ENCODE data around the gene DDI2.
"Not testable (repeated sequence)": the region's sequence is repeated elsewhere in the genome, so short reads cannot be mapped to it uniquely, and the experiment has no call there.

DDI2 gene

DNA sequence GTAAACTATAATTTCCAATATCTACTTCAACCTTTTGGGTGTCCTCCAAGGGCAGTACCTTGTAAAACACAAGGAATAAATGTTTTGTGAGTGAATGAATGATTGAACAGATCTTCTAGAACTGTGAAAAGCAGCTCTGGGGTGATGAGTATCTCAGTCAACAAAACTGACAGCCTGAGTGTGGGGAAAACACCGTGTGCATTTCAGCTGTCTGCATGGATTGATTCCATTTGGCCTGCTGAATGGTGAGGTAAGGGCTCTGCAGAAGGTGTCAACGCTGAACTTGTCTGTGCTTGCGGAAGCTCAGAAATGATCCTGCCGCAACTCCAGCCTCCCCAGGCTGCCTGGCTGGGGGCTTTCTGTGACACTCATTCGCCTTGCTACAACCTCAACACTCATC, 25.0 kb upstream of the DDI2 start:
- H3K4me3 ChIP-seq (ENCODE audit: low read depth, low read length): no peak overlapping the region
- no peak for DNase-seq (ENCODE audit: low read depth)
- TF ChIP-seq, protein P1, sequence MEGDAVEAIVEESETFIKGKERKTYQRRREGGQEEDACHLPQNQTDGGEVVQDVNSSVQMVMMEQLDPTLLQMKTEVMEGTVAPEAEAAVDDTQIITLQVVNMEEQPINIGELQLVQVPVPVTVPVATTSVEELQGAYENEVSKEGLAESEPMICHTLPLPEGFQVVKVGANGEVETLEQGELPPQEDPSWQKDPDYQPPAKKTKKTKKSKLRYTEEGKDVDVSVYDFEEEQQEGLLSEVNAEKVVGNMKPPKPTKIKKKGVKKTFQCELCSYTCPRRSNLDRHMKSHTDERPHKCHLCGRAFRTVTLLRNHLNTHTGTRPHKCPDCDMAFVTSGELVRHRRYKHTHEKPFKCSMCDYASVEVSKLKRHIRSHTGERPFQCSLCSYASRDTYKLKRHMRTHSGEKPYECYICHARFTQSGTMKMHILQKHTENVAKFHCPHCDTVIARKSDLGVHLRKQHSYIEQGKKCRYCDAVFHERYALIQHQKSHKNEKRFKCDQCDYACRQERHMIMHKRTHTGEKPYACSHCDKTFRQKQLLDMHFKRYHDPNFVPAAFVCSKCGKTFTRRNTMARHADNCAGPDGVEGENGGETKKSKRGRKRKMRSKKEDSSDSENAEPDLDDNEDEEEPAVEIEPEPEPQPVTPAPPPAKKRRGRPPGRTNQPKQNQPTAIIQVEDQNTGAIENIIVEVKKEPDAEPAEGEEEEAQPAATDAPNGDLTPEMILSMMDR (conservative IDR thresholded peaks at IDR 0.05; ENCODE audit: low read depth, low read length): no peak

DNA sequence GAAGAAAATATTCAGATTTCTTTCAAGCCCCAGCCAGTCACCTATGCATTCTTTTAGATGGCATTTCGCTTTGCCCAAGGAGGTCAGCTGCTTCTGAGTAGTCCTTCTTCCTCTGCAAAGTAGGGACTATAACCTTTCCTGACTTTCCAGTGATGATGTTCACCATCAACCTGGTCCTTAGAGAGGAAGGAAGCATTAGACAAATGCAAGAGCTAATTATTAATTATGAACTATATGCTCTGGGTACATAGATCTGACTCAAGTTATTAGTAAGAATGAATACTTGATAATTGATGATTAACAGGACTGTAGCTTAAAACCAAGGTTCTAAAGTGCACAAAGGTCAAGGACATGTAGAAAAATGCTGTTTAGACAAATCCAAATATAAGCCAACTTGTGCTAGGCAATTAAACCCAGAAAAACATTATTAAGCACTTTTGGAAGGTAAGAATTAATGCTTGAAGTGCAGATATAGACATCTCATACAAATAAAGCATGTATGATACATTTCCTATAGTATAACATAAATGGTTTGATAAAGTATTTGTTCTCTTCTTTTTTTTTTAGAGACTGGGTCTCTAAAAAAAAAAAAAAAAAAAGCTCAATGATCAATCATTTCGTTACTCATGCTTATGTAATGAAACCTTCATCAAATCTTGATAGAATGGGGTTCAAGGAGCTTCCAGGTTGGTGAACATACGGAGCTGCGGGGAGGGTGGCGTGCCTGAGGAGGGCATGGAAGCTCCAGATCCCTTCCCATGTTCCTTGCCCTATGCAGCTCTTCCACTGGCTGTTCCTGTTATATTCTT, 21.2 kb upstream of the DDI2 start:
- no peak for DNase-seq (ENCODE audit: low read depth)
- TF ChIP-seq, protein P1 (conservative IDR thresholded peaks at IDR 0.05; ENCODE audit: low read depth, low read length): no peak
- H3K4me3 ChIP-seq (ENCODE audit: low read depth, low read length): no peak overlapping the region

- TF ChIP-seq, protein P1 (conservative IDR thresholded peaks at IDR 0.05; ENCODE audit: low read depth, low read length): no peak
- DNase-seq (ENCODE audit: low read depth): no peak
Observed at GRCh38 chr1:15598436-15598835, 18.8 kb upstream of the DDI2 start.

GRCh38 chr1:15603050-15603965, 13.9 kb upstream of the DDI2 start:
- DNase-seq (ENCODE audit: low read depth): peak; percentile 98
- TF ChIP-seq, protein P1 (conservative IDR thresholded peaks at IDR 0.05; ENCODE audit: low read depth, low read length): no peak
- peak overlapping the region; percentile 86 for H3K4me3 ChIP-seq (ENCODE audit: low read depth, low read length)

More at GRCh38 chr1:15598436-15598835, 18.8 kb upstream of the DDI2 start:
- no peak overlapping the region for H3K4me3 ChIP-seq (ENCODE audit: low read depth, low read length)

DNA sequence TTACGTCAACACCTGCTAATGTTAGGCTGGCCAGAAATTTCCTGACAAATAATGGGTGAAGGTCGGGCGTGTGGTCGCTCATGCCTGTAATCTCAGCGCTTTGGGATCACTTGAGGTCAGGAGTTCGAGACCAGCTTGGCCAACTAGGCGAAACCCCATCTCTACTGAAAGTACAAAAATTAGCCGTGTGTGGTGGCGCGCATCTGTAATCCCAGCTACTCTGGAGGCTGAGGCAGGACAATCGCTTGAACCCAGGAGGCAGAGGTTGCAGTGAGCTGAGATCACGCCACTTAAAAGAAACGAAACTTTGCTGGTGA, 13.3 kb upstream of the DDI2 start:
- DNase-seq (ENCODE audit: low read depth): not testable (repeated sequence)
- H3K4me3 ChIP-seq (ENCODE audit: low read depth, low read length): peak overlapping the region; percentile 86

GRCh38 chr1:15604400-15604799, 12.9 kb upstream of the DDI2 start:
- not testable (repeated sequence) for H3K4me3 ChIP-seq (ENCODE audit: low read depth, low read length); DNase-seq (ENCODE audit: low read depth)

DNA sequence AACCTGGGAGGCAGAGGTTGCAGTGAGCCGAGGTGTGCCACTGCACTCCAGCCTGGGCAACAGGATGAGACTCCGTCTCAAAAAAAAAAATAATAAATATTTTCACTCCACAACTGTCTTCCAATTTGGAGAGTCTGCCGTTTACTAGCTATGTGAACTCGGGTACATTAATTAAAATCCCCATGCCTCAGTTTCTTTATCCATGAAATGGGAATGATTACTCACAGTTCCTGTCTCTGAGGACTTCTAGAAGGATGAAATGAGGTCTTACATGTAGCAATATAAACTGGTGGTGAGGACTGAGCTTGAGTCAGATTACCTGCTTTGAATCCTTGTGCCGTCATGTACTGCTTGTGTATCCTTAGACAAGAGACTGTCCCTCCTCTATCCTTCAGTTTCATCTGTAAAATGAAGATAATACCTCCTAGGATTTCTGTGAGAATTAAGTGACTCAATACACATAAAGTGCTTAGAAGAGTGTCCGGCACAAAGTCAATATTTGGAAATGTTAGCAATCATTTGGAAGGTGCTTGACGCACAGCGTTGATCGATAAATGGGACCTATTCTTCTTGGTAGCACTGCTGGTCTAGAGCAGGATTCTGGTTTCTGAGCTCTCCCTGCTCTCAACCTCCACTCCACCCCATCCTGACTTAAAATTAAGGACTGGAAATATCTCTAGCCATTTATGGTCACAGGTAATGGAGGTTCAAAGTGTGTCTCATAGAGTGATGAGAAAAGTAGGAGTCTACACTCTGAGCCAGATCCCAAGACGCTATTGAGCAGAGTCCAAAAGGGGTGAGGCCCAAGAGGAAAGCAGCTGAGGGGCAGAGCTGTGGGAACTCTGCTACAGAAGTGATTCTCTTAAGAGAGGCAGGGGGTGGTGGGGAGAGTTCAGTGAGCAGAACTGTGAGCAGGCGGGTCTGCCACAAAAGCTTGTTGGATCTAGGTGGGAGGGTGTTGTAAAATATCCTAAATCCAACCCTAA, 11.6 kb upstream of the DDI2 start:
- no peak for DNase-seq (ENCODE audit: low read depth)
- TF ChIP-seq, protein P1 (conservative IDR thresholded peaks at IDR 0.05; ENCODE audit: low read depth, low read length): no peak
- H3K4me3 ChIP-seq (ENCODE audit: low read depth, low read length): no peak overlapping the region

Measured in choroid plexus epithelial cell (primary cell).